ENCODE measurements around the gene HES5. TPM values are rescaled to one million over a fixed set of nuclear protein-coding genes. Genes with fewer than 3 reads are reported as not detected.

HES5 gene
- total RNA-seq, 2 donors from 2014 or later, result 2.6 TPM; not detected in 1

- DNase-seq (ENCODE audit: low spot score), result no peak
- WGBS, result 73% methylated on average over 29 of the region's 36 CpGs
- Histone ChIP-seq H3K36me3 (no peaks in the 10 kb centered on the region), H3K4me3 (no peak overlapping the region), H3K4me1 (replicated peaks) (no peaks in the 10 kb centered on the region), H3K27me3 (replicated peaks; ENCODE audit: insufficient read depth) (no peaks in the 10 kb centered on the region), H3K27ac (no peak overlapping the region), H3K9me3 (no peaks in the 10 kb centered on the region)
- intact Hi-C loops (cut with DNase I), result no loop called here
- TF ChIP-seq CTCF (IDR thresholded peaks at IDR 0.05) (no peak), POLR2AphosphoS5 (IDR thresholded peaks at IDR 0.05) (no peak), POLR2A (IDR thresholded peaks at IDR 0.05) (no peak)
Observed at GRCh38 chr1:2502661-2503553, 27.2 kb downstream of the HES5 start.

- 89% methylated on average over 20 of the region's 34 CpGs for WGBS
- DNase-seq (ENCODE audit: low spot score), result no peak
- Histone ChIP-seq H3K27me3 (replicated peaks; ENCODE audit: insufficient read depth) (no peaks in the 10 kb centered on the region), H3K27ac (no peak overlapping the region), H3K4me1 (replicated peaks) (no peaks in the 10 kb centered on the region), H3K36me3 (no peaks in the 10 kb centered on the region), H3K4me3 (no peak overlapping the region), H3K9me3 (no peaks in the 10 kb centered on the region)
- TF ChIP-seq CTCF (IDR thresholded peaks at IDR 0.05), result no peak
- no peak for TF ChIP-seq POLR2AphosphoS5 (IDR thresholded peaks at IDR 0.05)
- TF ChIP-seq POLR2A (IDR thresholded peaks at IDR 0.05), result no peak
- intact Hi-C loops (cut with DNase I), result no loop called here
Observed at GRCh38 chr1:2502210-2502609, 27.9 kb downstream of the HES5 start.

GRCh38 chr1:2501820-2502119 is 28.3 kb downstream of the HES5 start:
- Histone ChIP-seq H3K36me3 (no peaks in the 10 kb centered on the region), H3K4me1 (replicated peaks) (no peaks in the 10 kb centered on the region), H3K27ac (no peak overlapping the region), H3K4me3 (no peak overlapping the region), H3K27me3 (replicated peaks; ENCODE audit: insufficient read depth) (no peaks in the 10 kb centered on the region), H3K9me3 (no peaks in the 10 kb centered on the region)
- 81% methylated on average over 7 of the region's 7 CpGs for WGBS
- TF ChIP-seq CTCF (IDR thresholded peaks at IDR 0.05), result no peak
- no peak for TF ChIP-seq POLR2A (IDR thresholded peaks at IDR 0.05)
- TF ChIP-seq POLR2AphosphoS5 (IDR thresholded peaks at IDR 0.05), result no peak
- intact Hi-C loops (cut with DNase I), result no loop called here
- DNase-seq (ENCODE audit: low spot score), result no peak

- H3K27ac ChIP-seq, result no peak overlapping the region
- H3K4me3 ChIP-seq, result no peak overlapping the region
- no peaks in the 10 kb centered on the region for H3K4me1 ChIP-seq (replicated peaks)
- TF ChIP-seq CTCF (IDR thresholded peaks at IDR 0.05) (no peak), POLR2AphosphoS5 (IDR thresholded peaks at IDR 0.05) (no peak), POLR2A (IDR thresholded peaks at IDR 0.05) (no peak)
- 82% methylated on average over 27 of the region's 28 CpGs for WGBS
- no peak for DNase-seq (ENCODE audit: low spot score)
- H3K36me3 ChIP-seq, result no peaks in the 10 kb centered on the region
- no peaks in the 10 kb centered on the region for H3K27me3 ChIP-seq (replicated peaks; ENCODE audit: insufficient read depth)
- no peaks in the 10 kb centered on the region for H3K9me3 ChIP-seq
- intact Hi-C loops (cut with DNase I), result no loop called here
Observed at GRCh38 chr1:2501041-2501819, 28.8 kb downstream of the HES5 start.

Data from prostate gland (tissue), 2 donors.